Nephron (organoid): ENCODE results near the gene KIF12.

Experiments used
- H3K27ac Mint-ChIP-seq, 3 experiments: 2 replicates each; pipeline ENCODE4 v1.8.0; 2020; ENCODE audit warnings: mixed read lengths in 3 of 3, mild to moderate bottlenecking in 2 of 3, moderate library complexity in 1 of 3
- H3K27me3 Mint-ChIP-seq: 2 replicates; pipeline ENCODE4 v1.8.0; 2021; ENCODE audit warnings: low read depth, mild to moderate bottlenecking, moderate library complexity, mixed read lengths
- H3K36me3 Mint-ChIP-seq: 2 replicates; pipeline ENCODE4 v1.8.0; 2020; ENCODE audit warnings: low read depth, mixed read lengths
- H3K4me1 Mint-ChIP-seq: 2 replicates; pipeline ENCODE4 v1.8.0; 2020; ENCODE audit warnings: mixed read lengths
- H3K4me3 Mint-ChIP-seq, 3 experiments: 2 replicates each; pipeline ENCODE4 v1.8.0; 2020; ENCODE audit warnings: mild to moderate bottlenecking in 3 of 3, mixed read lengths in 3 of 3, moderate library complexity in 2 of 3
- H3K9me3 Mint-ChIP-seq: 2 replicates; pipeline ENCODE4 v1.8.0; 2020; ENCODE audit warnings: mixed read lengths
- CTCF ChIP-seq, 3 experiments: fragments of 200-600 bp; sonication (generic); IDR thresholded peaks; one replicate each; pipeline ENCODE4 v1.5.0; 2021; ENCODE audit warnings: antibody characterized with exemption in 3 of 3; ENCODE audit not compliant: unreplicated experiment in 3 of 3

KIF12 gene

GRCh38 chr9:114116126-114116747 is 17.1 kb upstream of the KIF12 start:
- peaks cover 18% of the 10 kb centered on the region for H3K27me3 Mint-ChIP-seq
- H3K36me3 Mint-ChIP-seq, result no peaks in the 10 kb centered on the region
- no peak overlapping the region for H3K27ac Mint-ChIP-seq

GRCh38 chr9:114115654-114116125 is 16.6 kb upstream of the KIF12 start:
- Mint-ChIP-seq H3K4me1 (peaks cover 10% of the 10 kb centered on the region), H3K36me3 (no peaks in the 10 kb centered on the region), H3K4me3 (no peak overlapping the region), H3K27me3 (peaks cover 16% of the 10 kb centered on the region), H3K9me3 (no peaks in the 10 kb centered on the region), H3K27ac (no peak overlapping the region)
- TF ChIP-seq CTCF (IDR thresholded peaks at IDR 0.05; ENCODE audit: unreplicated experiment in 3 of 3), result no peak

More at GRCh38 chr9:114116126-114116747, 17.1 kb upstream of the KIF12 start:
- peaks cover 11% of the 10 kb centered on the region for H3K4me1 Mint-ChIP-seq
- H3K4me3 Mint-ChIP-seq, result no peak overlapping the region
- H3K9me3 Mint-ChIP-seq, result no peaks in the 10 kb centered on the region
- TF ChIP-seq CTCF (IDR thresholded peaks at IDR 0.05; ENCODE audit: unreplicated experiment in 3 of 3), result no peak

- Mint-ChIP-seq H3K36me3 (no peaks in the 10 kb centered on the region), H3K27me3 (peaks cover 17% of the 10 kb centered on the region), H3K27ac (no peak overlapping the region), H3K9me3 (no peaks in the 10 kb centered on the region), H3K4me3 (no peak overlapping the region), H3K4me1 (peaks cover 10% of the 10 kb centered on the region)
- TF ChIP-seq CTCF (IDR thresholded peaks at IDR 0.05; ENCODE audit: unreplicated experiment in 3 of 3), result no peak
These were observed 15.3 kb upstream of the KIF12 start for GRCh38 chr9:114114364-114114763.

GRCh38 chr9:114112778-114113584 is 13.9 kb upstream of the KIF12 start:
- peaks cover under 1% of the 10 kb centered on the region for H3K4me1 Mint-ChIP-seq
- H3K9me3 Mint-ChIP-seq, result no peaks in the 10 kb centered on the region
- peaks cover 22% of the 10 kb centered on the region for H3K27me3 Mint-ChIP-seq
- H3K4me3 Mint-ChIP-seq, result no peak overlapping the region
- H3K27ac Mint-ChIP-seq, result no peak overlapping the region
- H3K36me3 Mint-ChIP-seq, result no peaks in the 10 kb centered on the region
- TF ChIP-seq CTCF (IDR thresholded peaks at IDR 0.05; ENCODE audit: unreplicated experiment in 3 of 3), result no peak

- H3K27me3 Mint-ChIP-seq, result peaks cover 26% of the 10 kb centered on the region
- H3K9me3 Mint-ChIP-seq, result no peaks in the 10 kb centered on the region
- H3K27ac Mint-ChIP-seq, result no peak overlapping the region
- H3K4me3 Mint-ChIP-seq, result no peak overlapping the region
- TF ChIP-seq CTCF (IDR thresholded peaks at IDR 0.05; ENCODE audit: unreplicated experiment in 3 of 3), result no peak
- H3K4me1 Mint-ChIP-seq, result no peaks in the 10 kb centered on the region
- no peaks in the 10 kb centered on the region for H3K36me3 Mint-ChIP-seq
These were observed 13.2 kb upstream of the KIF12 start for GRCh38 chr9:114112325-114112724.
